GM21786 (cell line): ENCODE results near the gene UBP1.
"Not testable (repeated sequence)": the region's sequence is repeated elsewhere in the genome, so short reads cannot be mapped to it uniquely, and the experiment has no call there.

Experiments used
- ATAC-seq: cut with Tn5 transposase; IDR thresholded peaks from one replicate; pipeline ENCODE4 v1.9.1; 2021; ENCODE audit not compliant: unreplicated experiment

UBP1 gene

DNA sequence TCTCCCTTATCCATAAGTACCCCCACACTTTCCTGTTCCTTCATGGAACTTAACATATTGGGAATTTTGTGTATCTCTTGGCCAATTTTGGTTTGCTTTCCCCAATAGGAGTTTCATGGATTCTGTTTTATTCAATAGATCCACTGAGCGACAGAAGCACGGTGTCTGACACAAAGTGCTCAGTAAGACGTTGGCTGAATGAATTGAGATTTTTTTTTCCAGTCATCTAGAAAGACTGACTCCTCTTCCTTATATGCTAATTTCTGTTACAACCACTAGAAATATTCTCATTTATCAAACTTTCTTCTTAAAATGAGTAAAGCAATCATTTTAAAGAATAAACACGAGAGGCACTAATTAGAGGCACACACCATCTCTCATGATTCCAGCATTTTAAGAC lies 48.1 kb downstream of the UBP1 start:
- ATAC-seq = no peak

DNA sequence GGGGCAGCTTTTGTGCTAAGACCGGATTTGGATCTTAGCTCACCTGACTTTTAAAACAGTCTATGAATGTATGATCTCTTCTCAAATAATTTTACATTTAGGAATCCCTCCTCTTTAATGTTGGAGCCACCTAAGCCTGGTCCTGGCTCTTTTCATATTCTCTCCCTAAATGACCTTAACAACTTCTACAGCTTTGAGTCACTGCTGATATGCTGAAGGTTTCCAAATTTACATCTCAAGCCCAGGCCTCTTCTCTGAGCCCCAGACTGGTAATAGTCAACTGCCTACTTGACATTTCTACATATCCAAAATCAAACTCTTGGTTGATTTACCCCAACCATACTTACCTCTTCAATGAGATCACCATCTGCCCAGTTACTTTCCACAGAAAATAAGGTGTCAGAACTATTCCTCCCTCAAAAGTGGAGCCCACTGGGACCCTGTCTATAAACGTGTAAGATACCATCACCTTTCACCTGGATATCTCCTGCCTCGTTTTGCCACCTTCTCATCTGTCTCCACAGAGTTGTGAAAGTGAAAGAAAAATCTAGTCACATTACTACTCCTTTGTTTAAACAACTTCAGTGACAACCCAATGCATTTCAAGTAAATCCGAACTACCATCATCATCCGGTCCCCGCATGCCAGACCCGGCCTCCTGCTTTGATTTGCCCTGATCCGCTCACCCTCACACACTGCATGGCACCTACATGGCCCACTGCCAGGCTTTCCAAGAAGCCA lies 48.8 kb downstream of the UBP1 start:
- no peak for ATAC-seq

DNA sequence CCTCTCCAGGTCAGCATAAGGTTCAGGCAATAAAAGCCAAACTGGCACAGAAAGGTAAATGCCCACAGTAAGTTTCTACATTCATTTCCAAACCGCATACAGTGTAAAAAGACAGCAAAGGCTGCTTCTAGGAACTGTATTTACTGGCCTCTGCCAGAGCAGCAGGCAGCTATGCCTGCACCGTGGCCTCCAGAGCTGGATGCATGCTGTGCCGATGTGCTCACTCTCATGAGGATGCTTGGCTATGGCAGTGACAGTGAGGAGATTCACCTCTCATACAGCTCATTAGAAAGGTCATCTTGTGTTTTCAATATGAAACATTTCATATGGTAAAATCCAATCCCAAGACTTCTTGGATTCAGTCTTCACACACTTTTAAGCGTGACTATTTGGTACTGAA lies 50.3 kb downstream of the UBP1 start:
- no peak for ATAC-seq

DNA sequence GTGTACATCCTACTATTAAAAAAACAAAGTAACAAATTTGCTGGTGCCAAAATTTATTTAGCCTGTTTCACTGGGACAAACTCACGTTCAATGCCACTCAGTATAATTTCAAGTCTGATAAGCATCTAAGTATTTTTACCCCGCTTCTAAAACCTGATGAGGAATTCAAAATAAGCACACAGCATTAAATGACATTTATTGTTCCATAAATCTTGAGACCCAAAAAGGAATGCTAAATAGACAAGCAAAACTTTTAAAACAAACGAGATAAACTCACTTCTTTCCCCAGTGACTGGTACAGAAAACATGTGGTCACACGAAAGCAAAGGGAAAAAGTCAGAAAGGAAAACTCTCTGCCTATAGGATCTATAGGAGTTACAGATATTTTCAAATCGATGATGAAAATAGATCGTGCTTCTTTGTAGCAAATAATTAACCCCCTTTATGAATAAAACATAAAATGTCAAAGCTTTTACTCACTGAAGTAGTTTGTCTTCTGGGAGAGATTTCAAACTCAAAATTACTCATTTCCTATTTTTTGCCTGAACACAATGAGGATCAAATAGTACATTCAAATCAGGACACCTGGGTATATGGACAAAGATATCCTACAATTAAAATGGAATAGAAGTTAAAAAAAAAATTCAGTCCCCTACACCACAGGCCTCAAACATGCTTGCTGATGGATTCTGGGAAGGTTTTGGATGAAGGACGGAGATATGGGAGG lies 51.7 kb downstream of the UBP1 start:
- no peak for ATAC-seq

DNA sequence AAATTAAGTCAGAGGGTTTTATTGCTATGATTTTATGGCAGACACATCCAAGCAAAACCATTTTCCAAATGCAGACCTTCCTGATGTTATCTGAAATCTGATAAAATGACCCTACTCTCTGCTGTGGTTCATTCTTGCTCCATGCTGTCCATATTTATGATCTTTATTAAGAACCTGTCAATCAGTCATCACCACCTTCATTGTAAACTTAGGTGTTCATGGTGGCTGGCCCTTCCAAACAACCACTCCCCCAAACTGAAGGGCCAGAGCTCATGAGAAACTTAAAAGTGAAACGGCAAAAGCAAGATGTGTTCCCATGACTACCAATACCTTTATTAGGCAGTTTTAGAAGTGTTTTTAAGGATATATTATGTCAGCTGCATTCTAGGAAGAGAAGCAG lies 53.6 kb downstream of the UBP1 start:
- ATAC-seq = no peak

DNA sequence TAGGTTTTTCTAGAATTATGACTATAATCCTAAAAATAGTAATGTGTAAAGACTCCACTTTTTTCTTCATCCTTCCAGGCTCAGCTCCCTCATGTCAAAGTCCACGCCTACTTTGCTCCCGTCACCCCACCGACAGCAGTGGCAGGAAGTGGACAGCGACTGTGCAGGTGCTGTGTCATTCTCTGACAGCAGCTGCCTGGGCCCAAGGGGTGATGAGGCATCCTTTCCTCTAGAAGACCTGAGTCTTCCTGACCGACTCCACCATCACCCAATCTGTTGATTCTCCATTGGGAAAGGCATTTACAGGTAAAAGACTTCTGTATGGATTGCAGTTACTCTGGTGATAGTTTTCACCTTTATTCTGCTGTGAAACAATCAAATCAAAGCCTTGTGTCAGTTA lies 54.8 kb downstream of the UBP1 start:
- no peak for ATAC-seq

DNA sequence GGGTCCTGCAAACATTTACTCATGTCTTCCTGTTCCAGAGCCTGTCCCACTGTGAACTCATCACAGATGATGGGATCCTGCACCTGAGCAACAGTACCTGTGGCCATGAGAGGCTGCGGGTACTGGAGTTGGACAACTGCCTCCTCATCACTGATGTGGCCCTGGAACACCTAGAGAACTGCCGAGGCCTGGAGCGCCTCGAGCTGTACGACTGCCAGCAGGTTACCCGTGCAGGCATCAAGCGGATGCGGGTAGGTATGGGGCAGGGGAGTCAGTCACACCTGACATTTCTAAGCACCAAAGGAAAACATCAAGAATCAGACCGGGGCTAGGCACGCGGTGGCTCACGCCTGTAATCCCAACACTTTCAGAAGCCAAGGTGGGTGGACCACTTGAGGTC lies 56.3 kb downstream of the UBP1 start:
- no peak for ATAC-seq

DNA sequence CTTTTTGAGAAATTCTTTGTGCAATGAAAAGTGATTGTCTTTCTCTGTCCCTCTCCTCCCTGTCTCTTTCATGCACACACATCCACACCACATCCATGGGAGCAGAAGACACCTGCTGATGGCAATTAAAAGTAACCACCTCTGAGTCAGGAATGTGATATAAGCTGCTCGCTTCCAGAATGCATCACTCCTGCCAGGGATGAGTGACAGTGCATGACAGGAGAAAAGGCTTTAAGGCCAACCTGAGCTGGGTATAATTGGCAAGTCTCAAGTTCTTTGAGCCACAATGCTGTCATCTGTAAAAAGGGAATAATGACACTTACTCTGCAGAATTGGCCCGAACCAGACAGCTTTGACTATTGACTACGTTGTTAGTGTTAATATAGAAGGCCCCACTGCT lies 59.6 kb downstream of the UBP1 start:
- ATAC-seq = no peak

DNA sequence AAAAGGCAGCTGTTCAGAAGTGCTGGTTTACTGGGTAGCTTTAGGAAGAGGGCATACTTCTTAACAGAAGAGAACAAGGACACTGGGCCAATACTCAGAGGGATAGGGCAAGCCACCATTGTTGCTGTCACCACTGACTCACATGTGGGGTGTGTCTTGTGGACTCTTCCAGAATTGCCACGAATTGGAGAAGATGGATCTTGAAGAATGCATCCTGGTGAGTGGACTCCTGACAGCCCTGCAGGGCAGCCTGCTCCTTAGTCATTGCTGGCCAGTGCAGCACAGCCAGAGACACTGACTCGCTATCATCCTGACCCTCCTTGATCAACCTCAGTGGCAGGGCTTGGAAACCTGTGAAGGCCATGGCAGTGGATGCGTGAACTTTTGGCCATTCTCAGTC lies 62.3 kb downstream of the UBP1 start:
- ATAC-seq = no peak

DNA sequence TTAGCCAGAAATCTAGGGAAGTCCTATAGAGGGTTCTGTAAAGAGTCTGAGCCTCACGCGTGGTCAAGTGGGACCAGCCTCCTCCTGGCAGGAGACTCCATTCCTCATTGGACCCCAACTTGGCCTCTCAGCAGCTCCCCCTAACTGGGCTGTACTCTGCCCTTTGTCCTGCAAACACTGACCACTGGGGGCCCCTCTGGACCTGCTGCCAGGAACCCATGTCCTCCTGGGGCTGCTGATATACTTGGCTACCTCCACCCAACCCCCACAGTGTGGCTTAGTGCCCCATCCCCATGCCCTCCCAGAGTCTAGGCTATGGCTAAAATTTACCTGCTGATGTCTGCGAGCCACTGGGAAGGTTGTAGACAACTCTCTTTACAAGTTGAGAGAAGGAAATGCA lies 62.7 kb downstream of the UBP1 start:
- no peak for ATAC-seq

DNA sequence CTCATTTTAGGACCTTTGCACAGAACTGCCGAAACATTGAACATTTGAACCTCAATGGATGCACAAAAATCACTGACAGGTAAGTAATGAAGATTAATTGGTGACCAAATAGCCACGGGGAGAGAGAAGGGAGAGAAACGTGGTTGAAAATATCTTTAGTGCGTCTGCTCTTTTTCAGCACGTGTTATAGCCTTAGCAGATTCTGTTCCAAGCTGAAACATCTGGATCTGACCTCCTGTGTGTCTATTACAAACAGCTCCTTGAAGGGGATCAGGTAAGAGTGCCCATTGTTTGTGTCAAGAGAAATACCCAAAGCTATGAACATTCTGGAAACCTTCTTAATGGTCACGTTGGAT lies 67.1 kb downstream of the UBP1 start:
- ATAC-seq = no peak

DNA sequence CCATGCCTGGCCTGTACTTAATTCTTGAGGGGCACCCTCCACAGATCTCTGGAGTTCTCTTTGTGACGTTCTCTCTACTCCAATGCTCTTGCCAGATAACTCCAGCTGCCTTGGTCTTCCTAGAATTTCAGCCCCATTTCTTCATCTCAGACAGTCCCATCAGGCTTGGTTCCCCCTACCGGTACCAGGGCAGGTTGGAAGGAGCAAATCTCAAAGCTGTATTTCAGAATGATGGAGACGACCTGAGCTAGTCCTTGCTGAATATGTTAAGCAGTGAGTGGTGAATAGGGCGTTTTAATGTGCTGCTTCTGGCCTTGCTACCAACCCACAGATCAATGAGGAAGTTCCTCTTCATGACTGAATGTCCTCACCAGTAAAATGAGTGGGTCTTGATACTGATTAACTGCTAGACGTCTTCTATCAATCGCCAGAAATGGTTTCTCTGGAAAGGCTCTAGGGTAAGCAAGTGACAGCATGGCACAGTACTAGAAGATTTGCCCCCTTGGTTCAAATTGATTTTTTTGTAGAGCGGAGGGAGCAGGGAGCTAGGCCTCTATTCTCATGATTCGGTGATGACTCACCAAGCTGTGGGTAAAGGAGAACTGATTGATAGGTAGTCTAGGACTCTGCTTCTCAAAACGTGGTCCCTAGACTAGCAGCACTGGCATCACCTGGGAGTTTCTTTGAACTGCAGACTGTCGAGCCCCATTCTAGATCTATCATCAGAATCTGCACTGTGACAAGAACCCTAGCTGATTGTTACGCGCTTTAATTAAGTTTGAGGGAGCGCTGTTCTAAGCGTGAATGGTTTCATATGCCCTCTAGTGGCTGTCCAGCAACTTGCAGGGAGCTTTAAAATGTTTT lies 67.8 kb downstream of the UBP1 start:
- peak; percentile 69 for ATAC-seq

DNA sequence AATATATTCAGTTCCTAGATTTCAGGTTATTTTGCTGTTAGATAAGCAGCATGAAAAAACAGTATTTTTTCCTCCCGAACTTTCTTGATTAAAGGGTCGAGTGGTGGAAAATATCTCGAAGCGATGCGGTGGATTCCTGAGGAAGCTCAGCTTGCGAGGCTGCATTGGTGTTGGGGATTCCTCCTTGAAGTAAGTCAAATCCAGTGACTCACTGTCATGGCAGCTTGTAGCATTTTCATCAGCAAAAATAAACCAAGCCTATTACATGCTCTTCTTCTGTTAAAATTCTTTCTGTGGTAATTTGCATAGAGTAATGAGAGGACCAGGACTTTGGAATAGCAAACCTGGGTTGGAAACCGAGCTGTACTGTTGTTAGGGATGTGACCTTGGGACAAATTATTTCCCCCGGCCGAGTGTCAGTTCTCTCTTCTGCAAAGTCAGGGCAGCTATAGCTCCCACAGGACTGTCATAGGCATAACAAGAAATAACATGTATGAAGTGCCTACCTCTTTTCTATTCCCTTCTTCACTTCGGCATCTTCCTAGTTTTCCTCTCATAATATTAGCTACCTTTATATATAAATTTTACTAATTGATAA lies 75.6 kb downstream of the UBP1 start:
- no peak for ATAC-seq

DNA sequence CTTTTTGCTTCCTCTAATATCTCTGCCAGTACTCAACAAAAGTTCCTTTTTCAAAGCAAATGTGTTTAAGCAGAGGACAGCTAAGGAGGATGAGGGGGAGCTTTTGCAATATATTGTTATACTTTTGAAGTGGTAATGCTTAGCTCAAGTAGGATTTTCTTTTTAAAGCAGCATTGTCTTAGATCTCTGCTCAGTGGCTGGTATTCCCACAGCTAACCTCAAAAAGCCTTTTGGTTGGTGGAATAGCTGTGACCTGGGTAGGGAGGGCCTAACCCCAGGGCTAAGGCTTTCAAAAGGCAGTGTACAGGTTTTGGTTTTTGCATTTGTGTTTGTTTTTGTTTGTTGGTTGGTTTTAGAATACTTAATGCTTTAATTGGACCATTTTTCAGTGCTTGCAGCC lies 76.1 kb downstream of the UBP1 start:
- ATAC-seq = no peak

DNA sequence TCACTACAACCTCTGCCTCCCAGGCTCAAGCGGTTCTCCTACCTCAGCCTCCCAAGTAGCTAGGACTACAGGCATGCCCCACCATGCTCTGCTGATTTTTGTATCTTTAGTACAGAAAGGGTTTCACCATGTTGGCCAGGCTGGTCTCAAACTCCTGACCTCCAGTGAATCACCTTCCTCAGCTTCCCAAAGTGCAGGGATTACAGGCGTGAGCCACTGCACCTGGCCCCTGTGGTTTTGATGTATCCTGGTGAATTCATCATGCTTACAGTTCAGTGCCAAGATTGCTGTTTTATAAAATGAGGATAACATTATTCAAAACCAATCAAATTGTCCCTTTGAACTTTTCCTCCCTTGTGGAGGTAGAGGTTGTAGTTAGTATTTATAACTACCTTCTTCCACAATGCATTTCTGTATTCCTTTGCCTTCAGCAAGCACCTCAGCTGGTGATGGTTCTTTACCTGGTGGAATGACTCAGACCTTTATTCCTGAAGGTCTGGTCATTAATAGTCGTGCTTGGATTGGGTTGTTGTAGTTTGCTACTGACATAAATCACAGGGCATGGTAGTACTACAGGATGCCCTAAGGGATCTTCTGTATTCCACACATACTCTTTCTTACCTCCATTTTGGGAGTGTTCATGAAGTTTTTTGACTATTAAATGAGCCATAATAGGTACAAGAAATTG lies 76.9 kb downstream of the UBP1 start:
- ATAC-seq = no peak

DNA sequence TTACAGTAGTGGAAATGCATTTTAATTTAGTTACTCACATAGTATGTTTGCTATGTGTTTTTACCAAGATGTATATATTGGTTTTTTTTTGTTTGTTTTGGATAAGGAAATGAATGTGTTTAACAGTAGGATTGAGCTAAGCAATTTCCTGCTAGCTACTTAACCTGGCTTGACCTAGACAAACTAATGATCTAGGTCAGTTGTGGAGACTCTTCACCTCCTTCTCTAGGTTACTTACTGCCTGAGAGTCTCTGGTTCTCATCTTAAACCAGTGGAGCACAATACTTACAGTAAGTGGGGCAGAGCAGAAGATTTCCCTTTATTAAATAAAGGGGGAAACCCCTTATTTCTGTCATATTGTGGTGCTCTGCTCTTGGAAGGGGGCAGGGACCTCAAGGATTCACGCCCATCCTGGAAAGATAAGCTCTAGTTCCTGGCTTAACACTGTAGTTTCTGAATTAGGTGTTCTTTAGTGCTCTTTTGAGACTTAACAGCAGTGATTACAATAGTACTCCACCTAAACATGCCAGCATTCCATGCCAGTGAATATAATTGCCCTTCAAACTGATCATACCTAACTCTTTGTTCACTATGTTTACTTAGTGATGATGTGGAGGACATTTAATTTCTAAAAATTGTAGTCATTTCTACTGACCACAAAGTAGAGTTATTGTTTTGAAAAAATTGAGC lies 79.9 kb downstream of the UBP1 start:
- no peak for ATAC-seq

DNA sequence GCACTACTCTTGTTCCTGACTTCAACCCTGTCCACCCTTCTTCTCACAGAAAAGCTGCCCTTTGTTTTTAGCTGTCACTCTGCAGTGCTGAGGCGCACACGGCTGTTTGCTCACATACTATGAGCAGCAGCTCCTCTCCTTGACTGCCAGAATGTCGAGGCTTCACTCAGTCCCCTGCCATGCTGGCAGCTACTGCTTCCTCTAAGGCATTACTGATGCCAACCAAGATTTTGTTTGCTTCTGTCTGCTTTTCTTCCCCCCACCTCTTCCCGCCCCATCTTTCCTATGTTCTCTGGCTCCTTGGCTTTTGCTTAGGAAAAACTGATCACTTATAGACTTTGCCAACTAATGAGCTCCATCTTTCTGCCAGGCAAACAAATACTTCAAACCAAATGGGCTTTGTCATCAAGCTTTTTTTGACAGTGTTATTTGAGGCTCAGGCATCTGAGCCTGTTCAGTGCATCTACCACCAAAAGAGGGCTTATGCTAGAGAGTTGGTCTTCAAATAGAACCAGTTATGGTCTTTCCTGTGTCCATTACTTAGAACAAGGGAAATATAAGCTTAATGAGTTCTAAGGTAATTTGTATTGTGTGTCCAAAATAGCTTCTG lies 81.9 kb downstream of the UBP1 start:
- no peak for ATAC-seq

DNA sequence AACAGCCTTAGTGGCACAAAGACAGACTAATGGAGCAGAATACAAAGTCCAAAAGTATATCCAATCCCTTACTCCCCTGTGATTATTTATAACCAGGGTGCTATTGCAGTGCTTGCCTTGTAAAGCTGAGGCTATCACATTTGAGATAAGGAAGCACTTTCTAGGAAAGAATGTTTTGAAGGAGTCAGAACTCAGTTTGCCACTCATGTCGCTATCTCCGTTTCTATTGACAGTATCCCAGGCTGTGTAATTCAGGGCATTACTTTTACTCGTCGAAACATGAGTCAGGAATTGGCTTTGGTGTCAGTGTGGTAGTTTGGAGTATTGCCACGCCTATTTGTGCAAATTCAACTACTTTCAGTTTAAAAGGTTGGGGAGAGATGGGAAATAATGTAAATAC lies 84.6 kb downstream of the UBP1 start:
- ATAC-seq = no peak

DNA sequence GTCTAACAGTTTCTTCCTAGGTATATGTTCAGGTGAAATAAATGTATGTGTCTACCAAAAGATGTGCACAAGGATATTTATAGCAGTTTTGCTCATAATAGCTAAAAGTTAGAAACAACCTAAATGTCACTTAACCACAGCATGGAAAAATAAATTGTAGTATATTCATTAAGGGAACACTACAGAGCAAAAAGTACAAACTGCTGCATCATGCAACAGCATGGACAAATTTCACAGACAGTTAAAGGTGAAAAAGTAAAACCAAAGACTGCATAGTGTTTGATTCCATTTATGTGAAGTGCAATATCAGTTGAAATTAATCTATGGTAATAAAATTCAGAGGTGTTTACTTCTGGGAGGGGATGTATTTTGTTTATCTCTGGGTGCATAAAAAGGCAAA lies 100.4 kb downstream of the UBP1 start:
- no peak for ATAC-seq

DNA sequence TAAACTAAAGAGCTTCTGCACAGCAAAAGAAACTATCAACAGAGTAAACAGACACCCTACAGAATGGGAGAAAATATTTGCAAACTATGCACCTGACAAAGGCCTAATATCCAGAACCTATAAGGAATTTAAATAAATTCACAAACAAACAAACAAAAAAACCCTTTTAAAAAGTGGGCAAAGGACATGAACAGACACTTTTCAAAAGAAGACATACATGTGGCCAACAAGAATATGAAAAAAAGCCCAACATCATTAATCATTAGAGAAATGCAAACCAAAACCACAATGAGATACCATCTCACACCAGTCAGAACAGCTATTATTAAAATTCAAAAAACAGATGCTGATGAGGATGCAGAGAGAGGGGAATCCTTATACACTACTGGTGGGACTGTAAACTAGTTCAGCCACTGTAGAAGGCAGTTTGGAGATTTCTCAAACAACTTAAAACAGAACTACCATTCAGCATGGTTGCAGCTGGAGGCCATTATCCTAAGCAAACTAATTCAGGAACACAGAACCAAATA lies 101.2 kb downstream of the UBP1 start:
- not testable (repeated sequence) for ATAC-seq
